NCI-H69 (cell line): ENCODE measurements around the gene MIEF2.

Source experiments
- DNase-seq: peaks from one replicate; lab custom pipeline; 2025; lab: John Stamatoyannopoulos, UW

MIEF2 gene

GRCh38 chr17:18235743-18236256 lies 24.7 kb upstream of the MIEF2 start:
- no peak for DNase-seq

GRCh38 chr17:18236494-18236893 lies 24.0 kb upstream of the MIEF2 start:
- DNase-seq: no peak

- DNase-seq: no peak
Measured at GRCh38 chr17:18237461-18237860, 23.0 kb upstream of the MIEF2 start.

GRCh38 chr17:18238299-18238698 lies 22.2 kb upstream of the MIEF2 start:
- DNase-seq: no peak

- DNase-seq: no peak
Measured at GRCh38 chr17:18240449-18240848, 20.0 kb upstream of the MIEF2 start.

- no peak for DNase-seq
Measured at GRCh38 chr17:18241229-18241871, 19.1 kb upstream of the MIEF2 start.

- DNase-seq: no peak
Measured at GRCh38 chr17:18245038-18245776, 15.3 kb upstream of the MIEF2 start.

GRCh38 chr17:18246109-18246725 lies 14.2 kb upstream of the MIEF2 start:
- DNase-seq: no peak

- peak; percentile 89 for DNase-seq
Measured at GRCh38 chr17:18246880-18247612, 13.4 kb upstream of the MIEF2 start.

GRCh38 chr17:18247613-18248001 lies 12.9 kb upstream of the MIEF2 start:
- DNase-seq: no peak

GRCh38 chr17:18248300-18248731 lies 12.1 kb upstream of the MIEF2 start:
- peak; percentile 75 for DNase-seq

- DNase-seq: no peak
Measured at GRCh38 chr17:18248811-18249210, 11.7 kb upstream of the MIEF2 start.

GRCh38 chr17:18250259-18250658 lies 10.2 kb upstream of the MIEF2 start:
- peak; percentile 86 for DNase-seq

GRCh38 chr17:18250708-18251107 lies 9.8 kb upstream of the MIEF2 start:
- no peak for DNase-seq

GRCh38 chr17:18251204-18251603 lies 9.3 kb upstream of the MIEF2 start:
- no peak for DNase-seq

- no peak for DNase-seq
Measured at GRCh38 chr17:18252160-18252559, 8.3 kb upstream of the MIEF2 start.

- DNase-seq: no peak
Measured at GRCh38 chr17:18253187-18253884, 7.1 kb upstream of the MIEF2 start.

GRCh38 chr17:18253947-18254821 lies 6.3 kb upstream of the MIEF2 start:
- no peak for DNase-seq

GRCh38 chr17:18254888-18255649 lies 5.4 kb upstream of the MIEF2 start:
- no peak for DNase-seq

- DNase-seq: no peak
Measured at GRCh38 chr17:18256351-18256750, 4.1 kb upstream of the MIEF2 start.
